Middle frontal gyrus (tissue), 1 donor: ENCODE results near the gene ANKRD65.
"Not testable (repeated sequence)": the region's sequence is repeated elsewhere in the genome, so short reads cannot be mapped to it uniquely, and the experiment has no call there.

Source experiments
- DNase-seq: peaks from one replicate; pipeline ENCODE4 v3.0.0-alpha.2; 2015; ENCODE audit warnings: low spot score; ENCODE audit errors: extremely low spot score

The ANKRD65 gene

DNA sequence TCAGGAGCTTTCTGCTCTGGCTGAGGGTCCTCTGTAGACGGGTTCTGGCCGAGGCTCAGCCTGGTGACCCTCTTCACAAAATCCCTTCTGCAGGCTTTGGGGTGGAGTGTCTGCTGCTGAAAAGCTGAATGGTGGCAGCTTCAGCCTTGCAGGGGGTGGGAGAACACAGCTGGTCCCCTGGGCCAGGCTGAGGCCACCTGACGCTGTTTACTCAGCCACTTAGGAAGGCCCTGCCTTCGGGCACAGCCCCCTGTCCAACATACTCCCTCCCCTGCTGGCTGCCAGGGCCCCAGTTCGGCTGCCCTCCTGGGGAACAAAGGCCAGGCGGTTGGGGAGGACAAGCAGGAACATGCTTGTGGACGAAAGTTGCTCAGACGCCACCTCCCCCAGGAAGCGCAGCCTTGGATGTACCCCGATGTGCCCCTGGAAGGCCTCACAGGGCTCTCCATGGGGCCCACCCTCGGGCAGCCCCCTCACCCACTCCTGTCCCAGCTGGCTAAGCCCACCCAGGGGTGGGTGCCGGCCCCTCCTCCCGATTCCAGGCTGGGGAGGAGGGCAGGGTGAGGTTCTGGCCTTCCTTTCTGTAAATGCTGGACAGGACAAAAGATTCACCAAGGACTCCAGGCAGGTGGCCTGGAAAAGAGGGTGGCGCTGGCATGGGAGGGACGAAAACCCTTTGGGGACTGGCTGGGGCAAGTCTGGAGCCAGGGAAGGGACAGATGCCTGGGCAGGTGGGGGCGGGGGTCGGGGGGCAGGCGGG lies at the start of gene ANKRD65:
ANKRD65 (minus strand) TSS at position 130 of the 760 bp plus-strand sequence. CDS start 271 bp downstream, outside the sequence.
- DNase-seq, result no peak

DNA sequence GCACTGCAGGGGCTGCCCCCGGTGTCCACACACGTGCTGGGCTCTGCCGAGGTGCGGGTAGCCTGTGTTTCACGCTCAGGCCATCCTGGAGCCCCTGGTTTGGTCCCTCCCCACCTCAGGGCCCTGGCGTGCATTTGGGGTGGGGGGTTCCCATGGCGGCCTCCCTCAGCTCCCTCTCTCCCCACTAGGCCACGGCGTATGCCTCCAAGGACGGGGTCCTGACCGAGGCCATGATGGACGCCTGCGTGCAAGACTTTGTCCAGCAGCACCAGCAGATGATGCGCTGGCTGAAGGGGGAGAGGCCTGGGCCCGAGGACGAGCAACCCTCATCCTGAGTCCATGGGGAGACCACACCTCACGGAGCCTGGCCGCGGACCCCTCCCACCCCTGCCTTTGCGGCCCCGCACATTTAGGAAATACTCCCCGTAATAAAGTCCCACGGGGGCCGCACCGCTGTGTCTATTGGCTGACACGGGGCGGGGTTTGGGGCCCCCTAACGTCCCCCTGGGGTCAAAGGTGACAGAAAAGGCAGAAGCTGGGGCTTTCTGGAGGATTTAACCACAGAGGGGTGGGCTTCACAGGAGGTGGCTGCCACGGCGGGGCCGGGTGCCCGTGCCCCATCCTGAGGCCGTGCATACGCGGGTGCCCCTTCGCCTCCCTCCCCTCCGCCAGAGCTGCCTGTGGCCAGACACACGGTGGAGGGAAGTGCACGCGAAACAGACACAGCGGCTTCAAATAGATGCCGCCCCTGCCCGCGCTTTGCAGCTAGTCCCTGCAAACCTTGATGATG lies 47.3 kb upstream of the ANKRD65 start:
- not testable (repeated sequence) for DNase-seq

GRCh38 chr1:1463312-1463711 lies 42.2 kb upstream of the ANKRD65 start:
- no peak for DNase-seq

DNA sequence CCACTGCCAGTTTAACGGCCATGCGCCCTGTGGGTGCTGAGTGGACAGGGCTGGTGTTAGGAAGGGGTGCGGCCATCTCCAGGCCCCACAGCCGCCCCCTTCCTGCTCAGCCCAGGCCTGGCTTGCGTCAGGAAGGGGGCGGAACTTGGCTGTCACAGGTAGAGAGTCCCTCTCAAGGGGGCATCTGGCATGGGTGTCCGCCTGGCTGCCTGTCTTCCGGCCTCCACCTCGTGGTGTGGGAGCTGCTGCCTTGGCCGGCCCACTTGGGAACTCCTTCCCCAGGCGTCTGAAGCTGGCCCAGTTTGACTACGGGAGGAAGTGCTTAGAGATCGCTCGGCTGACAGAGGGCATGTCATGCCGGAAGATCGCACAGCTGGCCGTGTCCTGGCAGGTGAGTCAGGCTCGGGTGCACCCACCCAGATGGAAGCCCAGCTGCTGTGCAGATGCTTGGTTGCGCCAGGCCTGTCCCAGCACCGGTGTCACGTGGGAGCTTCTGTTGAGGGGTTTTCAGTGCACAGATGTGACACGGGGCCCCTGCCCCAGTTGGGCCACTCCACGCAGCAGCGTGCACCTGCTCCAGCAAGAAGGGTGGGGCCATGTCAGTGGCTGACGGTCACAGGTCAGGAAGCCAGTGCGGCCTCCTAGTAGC lies 41.4 kb upstream of the ANKRD65 start:
- no peak for DNase-seq

- no peak for DNase-seq
These were observed 40.7 kb upstream of the ANKRD65 start for GRCh38 chr1:1461721-1462317.

GRCh38 chr1:1460540-1461130 lies 39.6 kb upstream of the ANKRD65 start:
- DNase-seq, result no peak

DNA sequence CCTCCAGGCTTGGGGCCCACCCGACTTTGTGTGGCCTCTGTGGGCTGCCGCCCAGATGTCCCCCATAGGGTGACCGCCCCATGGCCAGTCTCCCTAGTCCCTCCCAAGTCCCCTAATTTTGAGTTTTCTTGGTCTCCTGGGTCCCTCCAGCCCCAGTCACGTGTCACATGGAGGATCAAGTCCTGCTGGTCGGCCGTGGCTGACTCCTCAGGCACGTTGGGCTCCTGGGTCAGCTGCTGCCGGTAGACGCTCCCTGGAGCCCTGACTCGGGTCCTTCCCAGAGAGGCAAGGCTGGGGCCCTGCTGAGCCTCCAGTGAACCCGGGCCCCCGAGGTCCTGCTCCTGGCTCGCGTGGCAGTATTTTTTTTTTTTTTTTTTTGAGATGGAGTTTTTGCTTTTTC lies 38.6 kb upstream of the ANKRD65 start:
- DNase-seq, result not testable (repeated sequence)

DNA sequence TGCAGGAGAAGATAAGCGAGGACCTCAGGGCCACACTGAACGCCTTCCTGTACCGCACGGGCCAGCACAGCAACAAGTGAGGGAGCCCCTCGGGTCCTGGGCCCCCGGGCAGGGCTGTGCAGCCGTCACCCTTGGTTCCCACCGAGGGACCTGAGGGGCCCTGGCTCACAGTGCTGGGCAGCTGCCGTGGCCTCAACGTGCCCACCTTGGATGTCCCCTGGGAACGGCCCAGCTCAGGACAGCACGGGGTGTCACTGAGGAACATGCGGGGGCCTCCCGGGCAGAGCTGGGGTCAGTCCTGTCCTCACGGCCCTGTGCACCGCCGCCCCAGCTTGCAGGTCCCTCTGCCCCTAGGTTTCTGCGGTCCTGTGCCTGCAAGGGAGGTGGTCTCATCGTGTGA lies 38.1 kb upstream of the ANKRD65 start:
- not testable (repeated sequence) for DNase-seq

- not testable (repeated sequence) for DNase-seq
These were observed 35.7 kb upstream of the ANKRD65 start for GRCh38 chr1:1456683-1457255.

DNA sequence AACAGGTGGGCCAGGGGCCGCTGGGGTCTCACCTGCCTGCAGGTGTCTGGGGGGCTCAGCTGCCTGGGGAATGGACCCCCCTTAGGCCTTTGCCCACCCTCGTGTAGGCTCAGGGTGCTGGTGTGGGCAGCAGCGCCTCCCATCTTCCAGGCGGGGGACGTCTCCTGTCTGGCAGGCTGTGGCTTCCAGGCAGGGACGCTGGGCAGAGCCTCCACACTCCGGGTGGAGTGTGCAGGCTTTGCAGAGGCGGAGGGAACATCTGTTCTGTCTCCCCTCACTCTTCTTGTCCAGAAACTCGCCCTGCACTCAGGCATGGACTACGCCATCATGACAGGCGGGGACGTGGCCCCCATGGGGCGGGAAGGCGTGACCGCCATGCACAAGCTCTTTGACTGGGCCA lies 34.9 kb upstream of the ANKRD65 start:
- DNase-seq, result not testable (repeated sequence)

DNA sequence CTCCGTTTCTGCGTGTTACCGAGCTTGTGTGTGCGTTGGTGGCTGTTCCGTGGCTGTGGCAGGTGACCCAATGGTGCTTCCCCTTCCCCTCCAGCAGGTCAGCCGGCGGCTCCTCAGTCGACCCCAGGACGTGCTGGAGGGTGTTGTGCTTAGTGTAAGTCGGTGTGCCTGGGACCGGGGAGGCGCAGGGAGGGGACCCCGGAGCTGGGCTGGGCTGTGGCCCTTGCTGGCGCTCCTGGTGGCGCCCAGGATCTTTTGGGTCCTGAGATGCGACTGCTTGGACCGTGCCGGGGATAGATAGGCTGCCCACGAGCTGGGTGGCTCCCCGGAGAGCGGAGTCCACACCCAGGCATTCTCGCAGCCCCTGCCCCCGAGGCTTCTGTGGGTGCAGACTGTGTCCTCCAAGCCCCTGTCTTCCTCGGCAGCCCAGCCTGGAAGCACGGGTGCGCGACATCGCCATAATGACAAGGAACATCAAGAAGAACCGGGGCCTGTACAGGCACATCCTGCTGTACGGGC lies 34.3 kb upstream of the ANKRD65 start:
- DNase-seq, result no peak

DNA sequence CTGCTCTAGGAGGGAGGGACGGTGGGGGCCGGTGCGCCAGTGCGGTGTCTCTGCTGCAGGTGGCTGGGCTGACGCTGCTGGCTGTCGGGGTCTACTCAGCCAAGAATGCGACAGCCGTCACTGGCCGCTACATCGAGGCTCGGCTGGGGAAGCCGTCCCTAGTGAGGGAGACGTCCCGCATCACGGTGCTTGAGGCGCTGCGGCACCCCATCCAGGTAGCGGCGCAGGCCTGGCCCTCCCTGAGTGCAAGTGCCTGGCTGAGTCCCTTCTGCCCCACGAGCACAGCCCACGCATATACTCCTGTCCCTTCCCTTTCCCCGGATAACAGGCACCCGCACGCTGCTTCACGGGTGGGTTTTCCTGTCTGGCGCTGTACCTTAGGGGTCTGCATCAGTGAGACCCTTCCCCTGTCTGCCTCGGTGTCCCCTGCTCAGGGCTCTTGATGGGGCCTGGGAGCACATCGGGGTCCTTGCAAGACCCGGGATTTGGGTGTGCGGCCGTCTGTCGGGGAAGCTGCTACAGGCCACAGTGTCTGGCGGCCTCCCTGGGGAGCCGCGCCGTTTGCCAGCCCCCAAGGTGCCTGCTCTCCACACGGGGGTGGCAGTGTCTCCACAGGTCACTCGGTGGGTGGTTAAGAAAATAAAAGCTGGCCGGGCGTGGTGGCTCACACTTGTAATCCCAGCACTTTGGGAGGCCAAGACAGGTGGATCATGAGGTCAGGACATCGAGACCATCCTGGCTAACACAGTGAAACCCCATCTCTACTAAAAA lies 33.4 kb upstream of the ANKRD65 start:
- not testable (repeated sequence) for DNase-seq

DNA sequence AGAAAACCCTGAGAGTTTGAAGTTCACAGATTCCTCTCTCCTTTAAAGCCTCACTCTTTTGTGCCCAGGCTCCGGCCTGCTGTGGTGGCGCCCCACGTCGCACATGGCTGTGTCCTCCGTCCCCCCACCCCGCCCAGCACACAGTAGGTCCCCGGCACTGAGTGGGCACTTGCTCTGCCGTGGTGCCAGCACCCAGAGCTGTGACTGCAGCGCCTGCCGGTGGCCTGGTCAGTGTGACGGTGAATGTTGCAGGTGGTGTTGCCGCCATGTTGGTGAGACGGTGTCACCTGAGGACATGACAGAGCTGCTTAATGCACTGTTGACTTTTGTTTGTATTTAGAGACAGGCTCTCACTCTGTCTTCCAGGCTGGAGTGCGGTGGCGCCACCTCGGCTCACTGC lies 31.8 kb upstream of the ANKRD65 start:
- DNase-seq, result no peak

- not testable (repeated sequence) for DNase-seq
These were observed 31.3 kb upstream of the ANKRD65 start for GRCh38 chr1:1452365-1452739.

- no peak for DNase-seq
These were observed 30.8 kb upstream of the ANKRD65 start for GRCh38 chr1:1451696-1452364.

DNA sequence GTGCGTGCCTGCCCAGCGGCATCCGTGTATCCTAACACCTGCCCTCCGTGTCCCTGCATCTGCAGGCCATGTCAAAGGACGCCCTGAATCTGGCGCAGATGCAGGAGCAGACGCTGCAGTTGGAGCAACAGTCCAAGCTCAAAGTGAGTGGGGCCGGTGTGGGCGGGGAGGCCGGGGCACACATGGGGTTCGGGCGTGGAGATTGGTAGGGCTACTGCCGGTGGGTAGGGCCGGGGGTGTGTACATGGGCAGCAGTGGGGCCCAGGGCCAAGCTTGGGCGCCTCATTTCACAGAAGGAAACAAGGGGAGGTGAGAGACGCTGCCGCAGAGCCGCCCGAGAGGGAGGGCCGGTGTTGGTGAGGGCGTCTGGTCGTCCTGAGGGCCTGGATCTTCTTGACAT lies 29.5 kb upstream of the ANKRD65 start:
- not testable (repeated sequence) for DNase-seq

DNA sequence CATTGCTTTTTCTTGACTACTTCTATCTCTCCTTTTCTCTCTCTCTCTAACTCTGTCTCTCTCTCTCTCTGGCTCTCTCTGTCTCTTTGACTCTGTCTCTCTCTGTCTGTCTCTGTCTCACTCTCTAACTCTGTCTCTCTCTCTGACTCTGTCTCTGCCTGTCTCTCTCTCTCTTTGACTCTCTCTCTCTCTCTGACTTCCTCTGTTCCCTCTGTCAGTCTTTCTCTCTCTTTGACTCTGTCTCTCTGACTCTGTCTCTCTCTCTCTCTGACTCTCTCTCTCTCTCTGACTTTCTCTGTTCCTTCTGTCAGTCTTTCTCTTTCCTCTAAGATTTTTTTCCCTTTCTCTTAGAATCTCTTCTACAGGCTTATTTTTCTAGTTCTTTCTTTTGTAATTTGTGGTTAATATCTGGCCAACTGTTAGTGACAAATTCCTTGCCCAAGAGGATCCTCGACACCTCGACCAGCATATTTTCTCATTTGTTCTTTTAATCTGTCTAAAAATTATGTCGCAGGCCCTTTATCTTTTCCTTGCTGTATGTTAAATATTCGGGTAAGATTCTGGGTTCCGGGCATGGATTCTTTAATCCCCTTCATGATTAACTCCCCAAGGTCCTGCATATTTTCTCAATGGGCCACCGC lies 28.1 kb upstream of the ANKRD65 start, which contains the start of gene ATAD3C:
ATAD3C (plus strand) TSS at position 591 of the 641 bp plus-strand sequence. CDS start 995 bp downstream, outside the sequence.
- DNase-seq, result no peak

DNA sequence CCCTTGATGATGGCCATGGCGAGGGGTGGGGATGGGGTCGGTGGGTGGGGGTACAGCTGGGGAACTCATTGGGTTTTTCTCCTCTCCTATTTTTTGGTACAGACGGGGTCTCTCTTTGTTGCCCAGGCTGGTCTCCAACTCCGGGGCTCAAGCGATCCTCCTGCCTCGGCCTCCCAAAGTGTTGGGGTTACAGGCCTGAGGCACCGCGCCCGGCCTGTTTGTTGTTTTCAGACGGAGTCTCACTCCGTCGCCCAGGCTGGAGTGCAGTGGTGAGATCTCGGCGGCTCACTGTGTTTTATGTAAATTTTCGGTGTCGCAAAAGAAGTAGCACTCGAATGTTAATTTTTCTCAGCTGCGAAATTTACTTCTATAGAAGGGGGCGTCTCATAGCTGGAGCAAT lies 25.6 kb upstream of the ANKRD65 start:
- not testable (repeated sequence) for DNase-seq
